ENCODE results near the gene KNSTRN. TPM values are rescaled to one million over a fixed set of nuclear protein-coding genes. Genes with fewer than 3 reads are reported as not detected.

The KNSTRN gene
- total RNA-seq, 1 experiment from 2014 or later, result 44.5 TPM

DNA sequence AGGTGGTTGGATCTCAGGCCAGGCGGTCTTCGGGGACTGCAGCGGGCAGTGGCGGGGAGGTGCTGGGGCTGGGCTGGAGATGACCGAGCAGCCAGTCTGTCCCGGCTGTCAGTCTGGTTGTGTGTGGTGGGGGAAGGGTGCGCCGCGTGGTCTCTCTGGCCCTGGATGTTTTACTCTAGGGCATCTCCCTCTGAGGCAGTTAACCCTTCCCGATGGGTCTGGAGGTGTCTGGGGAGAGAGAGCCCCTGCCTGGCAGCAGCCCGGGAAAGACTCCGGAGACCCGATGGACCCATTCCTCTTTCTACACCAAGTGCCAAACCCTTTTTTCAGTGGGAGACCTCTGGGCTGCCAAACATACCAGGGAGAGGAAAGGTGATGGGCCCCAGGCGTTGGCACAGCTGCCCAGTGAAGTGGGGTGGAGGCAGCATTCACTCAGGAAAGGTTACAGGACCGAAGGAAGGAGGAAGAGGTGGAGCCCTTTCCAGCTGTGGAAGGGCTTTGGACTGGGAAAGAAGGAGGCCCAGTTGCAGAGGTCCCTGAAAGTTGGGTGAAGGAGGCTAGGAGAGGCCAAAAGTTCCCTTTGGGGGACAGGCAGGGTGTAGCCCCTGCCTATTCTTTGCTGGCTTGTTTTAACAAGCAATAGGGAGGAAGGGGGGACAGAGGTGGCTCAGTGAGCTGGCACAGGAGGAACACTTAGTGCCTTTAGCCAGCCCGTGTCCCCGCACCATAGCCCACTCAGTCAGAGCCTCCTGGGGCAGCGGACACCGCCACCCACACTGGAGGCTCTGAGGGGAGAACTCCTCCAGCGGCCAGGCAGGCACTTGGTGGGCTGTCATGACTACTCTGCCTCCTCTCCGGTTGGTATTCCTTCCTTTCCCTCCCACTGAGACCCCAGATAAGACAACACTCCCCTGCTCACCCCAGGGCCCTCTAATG is 55.5 kb downstream of the KNSTRN start:
- no peak for DNase-seq
- H3K4me1 Mint-ChIP-seq (ENCODE audit: low read depth, unreplicated experiment), result peaks cover 12% of the 10 kb centered on the region
- peaks cover 27% of the 10 kb centered on the region for H3K36me3 Mint-ChIP-seq (ENCODE audit: insufficient read depth, unreplicated experiment)
- CTCF ChIA-PET, result interaction anchor here (0.5 kb wide), 1 partner anchor 107 kb away, joined by 4 read pairs; no protein-coding TSS in a partner anchor
- no peak overlapping the region for H3K27ac Mint-ChIP-seq (ENCODE audit: unreplicated experiment)
- no TSS peak for BruUV-seq (replicated peaks)
- TF ChIP-seq CTCF (IDR thresholded peaks at IDR 0.05; ENCODE audit: unreplicated experiment), result no peak
- H3K9me3 Mint-ChIP-seq (ENCODE audit: low read depth, unreplicated experiment), result no peaks in the 10 kb centered on the region
- H3K4me3 Mint-ChIP-seq (ENCODE audit: low read depth, unreplicated experiment), result no peak overlapping the region
- intact Hi-C loops (cut with micrococcal nuclease; ENCODE audit: unreplicated experiment), result no loop called here
- H3K27me3 Mint-ChIP-seq (ENCODE audit: unreplicated experiment), result peaks cover 50% of the 10 kb centered on the region

- BruUV-seq (replicated peaks), result no TSS peak
- Mint-ChIP-seq H3K36me3 (ENCODE audit: insufficient read depth, unreplicated experiment) (peaks cover 27% of the 10 kb centered on the region), H3K4me3 (ENCODE audit: low read depth, unreplicated experiment) (no peak overlapping the region)
These were observed 56.2 kb downstream of the KNSTRN start for GRCh38 chr15:40438712-40439111.

GRCh38 chr15:40439461-40439959 is 57.0 kb downstream of the KNSTRN start:
- no peak for TF ChIP-seq CTCF (IDR thresholded peaks at IDR 0.05; ENCODE audit: unreplicated experiment)
- CTCF ChIA-PET, result interaction anchor here (0.7 to 0.9 kb wide), 2 partner anchors 10 to 95 kb away, joined by 3 read pairs; no protein-coding TSS in a partner anchor
- BruUV-seq (replicated peaks), result no TSS peak
- Mint-ChIP-seq H3K4me3 (ENCODE audit: low read depth, unreplicated experiment) (peak overlapping the region; percentile 91), H3K27ac (ENCODE audit: unreplicated experiment) (peak overlapping the region; percentile 81), H3K27me3 (ENCODE audit: unreplicated experiment) (peaks cover 37% of the 10 kb centered on the region), H3K9me3 (ENCODE audit: low read depth, unreplicated experiment) (no peaks in the 10 kb centered on the region), H3K4me1 (ENCODE audit: low read depth, unreplicated experiment) (peaks cover 23% of the 10 kb centered on the region), H3K36me3 (ENCODE audit: insufficient read depth, unreplicated experiment) (peaks cover 27% of the 10 kb centered on the region)
- intact Hi-C loops (cut with micrococcal nuclease; ENCODE audit: unreplicated experiment), result no loop called here
- DNase-seq, result no peak

More at GRCh38 chr15:40438712-40439111, 56.2 kb downstream of the KNSTRN start:
- CTCF ChIA-PET, result interaction anchor here (0.5 kb wide), 1 partner anchor 108 kb away, joined by 4 read pairs; no protein-coding TSS in a partner anchor
- DNase-seq, result no peak
- Mint-ChIP-seq H3K9me3 (ENCODE audit: low read depth, unreplicated experiment) (no peaks in the 10 kb centered on the region), H3K4me1 (ENCODE audit: low read depth, unreplicated experiment) (peaks cover 19% of the 10 kb centered on the region), H3K27ac (ENCODE audit: unreplicated experiment) (no peak overlapping the region), H3K27me3 (ENCODE audit: unreplicated experiment) (peaks cover 43% of the 10 kb centered on the region)
- no peak for TF ChIP-seq CTCF (IDR thresholded peaks at IDR 0.05; ENCODE audit: unreplicated experiment)
- intact Hi-C loops (cut with micrococcal nuclease; ENCODE audit: unreplicated experiment), result no loop called here

DNA sequence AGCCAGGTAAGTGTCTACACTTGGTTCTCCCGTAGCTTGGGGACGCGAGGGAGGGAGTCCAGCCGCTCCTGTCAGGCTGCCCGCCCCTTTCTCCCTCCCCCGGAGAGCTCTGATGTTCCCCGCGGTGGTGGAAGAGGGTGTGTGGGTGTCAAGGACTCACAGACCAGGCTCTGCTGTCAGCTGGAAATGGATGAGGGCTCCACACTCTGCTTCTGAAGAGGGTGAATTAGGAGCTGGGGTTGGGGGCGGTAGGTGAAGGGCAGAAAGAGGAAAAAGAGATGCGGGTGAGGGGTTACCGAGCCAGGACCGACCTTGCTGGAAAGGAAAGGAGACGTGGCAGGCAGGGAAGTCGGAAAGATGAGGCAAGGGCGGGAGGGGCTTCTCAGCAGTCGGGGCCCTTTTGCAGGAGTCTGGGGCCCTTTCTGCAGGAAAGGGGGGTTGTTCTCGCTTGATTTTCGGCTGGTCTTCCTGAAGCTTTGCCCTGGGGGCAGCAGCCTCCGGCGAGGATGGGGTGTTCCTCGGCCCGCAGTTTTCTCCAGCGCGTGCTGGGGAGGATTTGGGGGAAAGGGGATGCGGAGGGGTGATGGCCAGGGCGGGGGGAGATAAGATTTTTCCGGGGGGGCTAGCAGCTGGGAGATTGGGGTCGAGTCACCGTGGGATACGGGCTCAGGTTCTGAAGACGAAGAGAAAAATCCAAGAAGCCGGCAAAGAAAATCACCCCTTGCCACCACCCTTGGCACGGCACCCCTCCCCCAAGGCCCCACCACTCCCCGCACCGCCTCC is 57.6 kb downstream of the KNSTRN start:
- H3K4me3 Mint-ChIP-seq (ENCODE audit: low read depth, unreplicated experiment), result peak overlapping the region; percentile 91
- H3K9me3 Mint-ChIP-seq (ENCODE audit: low read depth, unreplicated experiment), result no peaks in the 10 kb centered on the region
- H3K27me3 Mint-ChIP-seq (ENCODE audit: unreplicated experiment), result peaks cover 36% of the 10 kb centered on the region
- BruUV-seq (replicated peaks), result no TSS peak
- DNase-seq, result no peak
- TF ChIP-seq CTCF (IDR thresholded peaks at IDR 0.05; ENCODE audit: unreplicated experiment), result no peak
- H3K36me3 Mint-ChIP-seq (ENCODE audit: insufficient read depth, unreplicated experiment), result peaks cover 27% of the 10 kb centered on the region
- CTCF ChIA-PET, result interaction anchor here (0.7 to 1.0 kb wide), 3 partner anchors 10 to 131 kb away, joined by 3 read pairs; no protein-coding TSS in a partner anchor
- intact Hi-C loops (cut with micrococcal nuclease; ENCODE audit: unreplicated experiment), result no loop called here
- H3K4me1 Mint-ChIP-seq (ENCODE audit: low read depth, unreplicated experiment), result peaks cover 23% of the 10 kb centered on the region
- peak overlapping the region; percentile 81 for H3K27ac Mint-ChIP-seq (ENCODE audit: unreplicated experiment)

Data from Calu3 (cell line).